B cell (primary cell): Measurements from ENCODE around the gene SOCS3.

Experiments used
- CTCF ChIP-seq: fragments of 200-600 bp; IDR thresholded peaks from one replicate; pipeline ENCODE4 v1.8.0; 2022; ENCODE audit warnings: antibody characterized with exemption, mild to moderate bottlenecking
- EZH2 ChIP-seq: IDR thresholded peaks from 2 replicates; pipeline ENCODE4 v1.6.1; 2012; ENCODE audit warnings: borderline replicate concordance, low read depth, mild to moderate bottlenecking, moderate library complexity, low read length; ENCODE audit not compliant: insufficient read depth, poor library complexity, severe bottlenecking

- TF ChIP-seq CTCF (no peak), EZH2 (no peak)
These were observed 12.4 kb downstream of the SOCS3 start for GRCh38 chr17:78347453-78347852.
